ENCODE measurements around the gene TRIM66. TPM values are rescaled to one million over a fixed set of nuclear protein-coding genes. Genes with fewer than 3 reads are reported as not detected.

Gene TRIM66
- total RNA-seq, 2 donors from 2014 or later = 11.2 to 37.2 TPM

DNA sequence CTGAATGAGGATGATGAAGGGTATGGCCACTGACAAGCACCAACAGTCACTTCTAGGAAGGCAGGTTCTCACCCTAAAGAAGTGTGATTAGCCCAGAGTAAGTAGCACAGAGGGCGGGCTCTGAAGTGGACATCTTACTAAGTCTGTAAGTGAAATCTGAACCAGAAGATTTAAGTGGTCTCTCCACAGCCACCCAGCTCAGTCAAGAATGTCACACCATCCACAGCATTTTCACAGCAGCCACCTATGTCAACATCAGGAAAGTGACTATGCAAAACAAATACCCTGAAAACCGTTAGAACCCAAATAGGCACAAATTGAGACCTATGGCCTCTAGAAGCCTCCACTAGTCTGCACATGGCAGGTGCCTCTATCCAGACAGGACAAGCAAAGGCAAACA, 65.4 kb downstream of the TRIM66 start:
- ATAC-seq = no peak
- H3K36me3 ChIP-seq (replicated peaks in 1 of 2; ENCODE audit: insufficient read depth in 1 of 2, low read depth in 2 of 2) = peaks cover 0 to 30% of the 10 kb centered on the region in 2 donors
- no peak for DNase-seq
- H3K27ac ChIP-seq = no peak overlapping the region
- no peaks in the 10 kb centered on the region for H3K27me3 ChIP-seq
- TF ChIP-seq, protein P1, sequence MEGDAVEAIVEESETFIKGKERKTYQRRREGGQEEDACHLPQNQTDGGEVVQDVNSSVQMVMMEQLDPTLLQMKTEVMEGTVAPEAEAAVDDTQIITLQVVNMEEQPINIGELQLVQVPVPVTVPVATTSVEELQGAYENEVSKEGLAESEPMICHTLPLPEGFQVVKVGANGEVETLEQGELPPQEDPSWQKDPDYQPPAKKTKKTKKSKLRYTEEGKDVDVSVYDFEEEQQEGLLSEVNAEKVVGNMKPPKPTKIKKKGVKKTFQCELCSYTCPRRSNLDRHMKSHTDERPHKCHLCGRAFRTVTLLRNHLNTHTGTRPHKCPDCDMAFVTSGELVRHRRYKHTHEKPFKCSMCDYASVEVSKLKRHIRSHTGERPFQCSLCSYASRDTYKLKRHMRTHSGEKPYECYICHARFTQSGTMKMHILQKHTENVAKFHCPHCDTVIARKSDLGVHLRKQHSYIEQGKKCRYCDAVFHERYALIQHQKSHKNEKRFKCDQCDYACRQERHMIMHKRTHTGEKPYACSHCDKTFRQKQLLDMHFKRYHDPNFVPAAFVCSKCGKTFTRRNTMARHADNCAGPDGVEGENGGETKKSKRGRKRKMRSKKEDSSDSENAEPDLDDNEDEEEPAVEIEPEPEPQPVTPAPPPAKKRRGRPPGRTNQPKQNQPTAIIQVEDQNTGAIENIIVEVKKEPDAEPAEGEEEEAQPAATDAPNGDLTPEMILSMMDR (IDR thresholded peaks at IDR 0.05) = no peak
- TF ChIP-seq POLR2A (IDR thresholded peaks at IDR 0.05) = no peak
- no peaks in the 10 kb centered on the region for H3K4me1 ChIP-seq
- H3K9me3 ChIP-seq = no peaks in the 10 kb centered on the region
- intact Hi-C loops (cut with DNase I) = no loop called here
- 68 to 84% methylated on average over 2 of the region's 2 CpGs for WGBS, 2 donors
- H3K4me3 ChIP-seq = no peak overlapping the region

DNA sequence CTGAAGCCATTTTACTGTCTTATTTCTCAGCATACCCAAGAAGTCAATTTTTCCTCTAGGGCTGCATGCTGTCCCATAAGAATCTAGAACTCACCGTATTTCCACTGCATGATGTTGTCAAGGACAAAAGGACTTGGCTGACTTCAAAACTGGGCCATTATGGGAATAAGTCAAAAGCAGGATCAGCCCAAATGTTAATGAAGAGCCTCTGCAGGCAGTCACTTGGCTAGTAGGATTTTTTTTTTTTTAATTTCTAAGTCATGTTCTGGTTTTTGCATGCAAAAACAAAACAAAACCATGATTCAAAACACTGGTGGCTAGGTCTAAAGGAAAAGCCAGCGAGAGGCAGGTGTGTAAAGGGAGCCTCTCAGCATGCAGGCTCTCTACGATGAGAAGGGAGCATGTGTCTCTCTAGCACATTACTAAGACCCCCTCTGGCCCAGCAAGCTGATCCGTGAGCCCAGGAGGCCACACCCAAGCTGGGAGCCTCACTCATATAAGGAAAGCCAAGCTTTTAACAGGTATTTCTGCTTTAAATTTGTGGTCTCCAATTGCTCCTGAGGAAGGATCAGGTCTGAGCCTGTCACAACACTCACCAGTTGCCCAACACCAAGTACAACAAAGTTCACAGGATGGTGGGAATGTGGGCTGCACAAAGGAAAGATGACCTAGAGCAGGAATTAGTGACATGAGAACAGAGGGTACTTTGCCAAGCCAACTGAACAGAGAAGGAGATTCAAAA, 67.0 kb downstream of the TRIM66 start:
- DNase-seq (no peak), ATAC-seq (no peak)
- intact Hi-C loops (cut with DNase I) = no loop called here
- Histone ChIP-seq H3K27me3 (no peaks in the 10 kb centered on the region), H3K4me1 (no peaks in the 10 kb centered on the region), H3K9me3 (no peaks in the 10 kb centered on the region), H3K27ac (no peak overlapping the region), H3K4me3 (no peak overlapping the region), H3K36me3 (replicated peaks in 1 of 2; ENCODE audit: insufficient read depth in 1 of 2, low read depth in 2 of 2) (peaks cover 0 to 18% of the 10 kb centered on the region in 2 donors)
- no peak for TF ChIP-seq POLR2A (IDR thresholded peaks at IDR 0.05)
- TF ChIP-seq, protein P1 (IDR thresholded peaks at IDR 0.05) = no peak
- 89 to 91% methylated on average over 4 of the region's 4 CpGs for WGBS, 2 donors

DNA sequence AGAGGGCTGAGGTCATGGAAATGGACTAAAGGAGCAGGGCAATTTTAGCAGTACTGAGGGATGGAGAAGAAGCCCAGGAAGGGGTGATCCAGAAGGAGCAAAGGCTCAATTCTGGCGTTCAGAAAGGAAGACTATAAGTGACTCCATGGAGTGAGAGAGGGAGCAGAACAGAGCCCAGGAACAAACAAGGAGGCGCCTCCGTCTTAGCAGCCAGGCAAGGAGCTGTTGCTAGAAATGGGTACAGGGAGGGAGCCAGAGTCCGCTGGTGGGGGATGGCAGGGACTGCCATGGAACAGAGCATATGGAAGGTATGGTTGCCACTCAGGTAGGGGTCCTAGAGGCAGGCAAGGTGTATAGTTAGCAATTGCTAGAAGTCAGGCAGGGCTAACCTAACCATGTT, 68.0 kb downstream of the TRIM66 start:
- ATAC-seq = no peak

DNA sequence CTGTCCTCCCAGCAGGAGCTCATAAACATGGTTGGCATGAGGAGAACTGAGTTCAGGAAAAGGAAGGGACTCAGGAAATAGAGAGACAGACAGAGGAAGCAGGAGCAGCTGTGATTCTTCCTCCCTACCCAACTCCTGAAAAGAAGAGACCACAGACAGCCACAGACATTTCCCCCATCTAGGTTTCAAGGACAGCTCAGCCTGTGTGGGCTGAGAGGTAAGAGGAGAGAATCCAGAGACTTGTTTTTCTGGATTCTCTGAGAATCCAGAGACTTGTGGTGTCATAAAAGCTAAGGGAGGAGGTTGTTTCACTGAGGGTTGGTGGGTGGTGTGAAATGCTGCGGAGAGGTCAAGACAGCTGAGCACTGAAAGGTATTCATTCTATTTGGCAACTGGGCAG, 69.4 kb downstream of the TRIM66 start:
- ATAC-seq (no peak), DNase-seq (no peak)
- Histone ChIP-seq H3K27ac (no peak overlapping the region), H3K9me3 (no peaks in the 10 kb centered on the region), H3K36me3 (replicated peaks in 1 of 2; ENCODE audit: insufficient read depth in 1 of 2, low read depth in 2 of 2) (peaks cover 0 to 10% of the 10 kb centered on the region in 2 donors), H3K4me1 (no peaks in the 10 kb centered on the region), H3K4me3 (no peak overlapping the region), H3K27me3 (no peaks in the 10 kb centered on the region)
- intact Hi-C loops (cut with DNase I) = no loop called here
- WGBS, 2 donors = 89 to 95% methylated on average over 1 of the region's 1 CpG
- no peak for TF ChIP-seq POLR2A (IDR thresholded peaks at IDR 0.05)
- TF ChIP-seq, protein P1 (IDR thresholded peaks at IDR 0.05) = no peak

More for the DNA sequence above, 68.0 kb downstream of the TRIM66 start:
- intact Hi-C loops (cut with DNase I) = no loop called here
- no peak overlapping the region for H3K27ac ChIP-seq
- TF ChIP-seq, protein P1 (IDR thresholded peaks at IDR 0.05) = no peak
- no peak for TF ChIP-seq POLR2A (IDR thresholded peaks at IDR 0.05)
- H3K27me3 ChIP-seq = no peaks in the 10 kb centered on the region
- H3K4me1 ChIP-seq = no peaks in the 10 kb centered on the region
- WGBS, 2 donors = 88 to 93% methylated on average over 4 of the region's 4 CpGs
- DNase-seq = no peak
- H3K36me3 ChIP-seq (replicated peaks in 1 of 2; ENCODE audit: insufficient read depth in 1 of 2, low read depth in 2 of 2) = peaks cover 0 to 17% of the 10 kb centered on the region in 2 donors
- H3K9me3 ChIP-seq = no peaks in the 10 kb centered on the region
- H3K4me3 ChIP-seq = no peak overlapping the region

DNA sequence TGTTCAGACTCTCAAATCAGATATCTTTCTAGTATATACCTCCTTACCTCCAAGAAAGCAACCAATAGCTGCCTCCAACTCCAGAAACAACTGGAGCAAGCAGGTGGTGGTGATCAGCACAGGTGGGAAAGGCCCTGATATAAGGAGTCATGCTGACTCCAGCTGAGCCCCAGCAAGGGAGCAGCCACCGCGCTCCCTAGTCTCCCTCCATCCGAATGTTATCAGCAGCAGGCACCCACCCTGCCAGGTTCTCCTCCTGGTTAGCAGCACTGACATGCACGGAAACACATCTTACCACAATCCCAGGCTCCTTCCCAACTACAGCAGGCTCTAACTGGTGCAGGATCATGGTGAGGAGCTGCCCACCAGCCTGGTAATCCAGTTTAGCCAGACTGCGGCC, 69.9 kb downstream of the TRIM66 start:
- no peaks in the 10 kb centered on the region for H3K9me3 ChIP-seq
- no peak for DNase-seq
- 81 to 97% methylated on average over 5 of the region's 5 CpGs for WGBS, 2 donors
- peaks cover 0 to 8% of the 10 kb centered on the region in 2 donors for H3K36me3 ChIP-seq (replicated peaks in 1 of 2; ENCODE audit: insufficient read depth in 1 of 2, low read depth in 2 of 2)
- ATAC-seq = no peak
- H3K4me1 ChIP-seq = no peaks in the 10 kb centered on the region
- H3K27ac ChIP-seq = no peak overlapping the region
- TF ChIP-seq POLR2A (IDR thresholded peaks at IDR 0.05) = no peak
- TF ChIP-seq, protein P1 (IDR thresholded peaks at IDR 0.05) = no peak
- no peaks in the 10 kb centered on the region for H3K27me3 ChIP-seq
- no peak overlapping the region for H3K4me3 ChIP-seq
- intact Hi-C loops (cut with DNase I) = no loop called here

Data from body of pancreas (tissue), 4 donors.